ENCODE data around the gene PLEKHM2.
"Not testable (repeated sequence)": the region's sequence is repeated elsewhere in the genome, so short reads cannot be mapped to it uniquely, and the experiment has no call there.

Gene PLEKHM2

DNA sequence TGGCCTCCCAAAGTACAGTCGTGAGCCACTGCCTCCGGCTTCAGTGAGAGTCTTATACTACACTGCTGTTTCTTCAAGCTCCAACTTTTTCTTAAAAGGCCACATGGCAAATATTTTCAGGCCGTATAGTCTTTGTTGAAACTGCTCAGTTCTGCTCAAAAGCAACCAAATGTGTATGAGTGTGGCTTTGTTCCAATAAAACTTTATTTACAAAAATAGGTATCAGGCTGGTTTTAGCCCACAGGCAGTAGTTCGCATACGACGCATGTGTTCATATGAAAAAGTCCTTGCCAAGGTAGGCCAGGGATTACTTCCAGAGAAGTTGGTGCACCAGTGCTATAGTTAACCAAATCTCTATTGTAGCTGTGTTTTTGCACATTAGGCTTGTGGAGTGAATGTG, 6.2 kb downstream of the PLEKHM2 start:
- H3K36me3 Mint-ChIP-seq (ENCODE audit: low read depth): peaks cover 43% of the 10 kb centered on the region
- no peak overlapping the region for H3K27ac Mint-ChIP-seq
- no peak overlapping the region for H3K4me3 Mint-ChIP-seq
- no peak for DNase-seq
- peaks cover 6% of the 10 kb centered on the region for H3K9me3 Mint-ChIP-seq
- H3K4me1 Mint-ChIP-seq: peaks cover 17% of the 10 kb centered on the region
- no peaks in the 10 kb centered on the region for H3K27me3 Mint-ChIP-seq (ENCODE audit: low read depth, poor library complexity)
- TF ChIP-seq, protein P1, sequence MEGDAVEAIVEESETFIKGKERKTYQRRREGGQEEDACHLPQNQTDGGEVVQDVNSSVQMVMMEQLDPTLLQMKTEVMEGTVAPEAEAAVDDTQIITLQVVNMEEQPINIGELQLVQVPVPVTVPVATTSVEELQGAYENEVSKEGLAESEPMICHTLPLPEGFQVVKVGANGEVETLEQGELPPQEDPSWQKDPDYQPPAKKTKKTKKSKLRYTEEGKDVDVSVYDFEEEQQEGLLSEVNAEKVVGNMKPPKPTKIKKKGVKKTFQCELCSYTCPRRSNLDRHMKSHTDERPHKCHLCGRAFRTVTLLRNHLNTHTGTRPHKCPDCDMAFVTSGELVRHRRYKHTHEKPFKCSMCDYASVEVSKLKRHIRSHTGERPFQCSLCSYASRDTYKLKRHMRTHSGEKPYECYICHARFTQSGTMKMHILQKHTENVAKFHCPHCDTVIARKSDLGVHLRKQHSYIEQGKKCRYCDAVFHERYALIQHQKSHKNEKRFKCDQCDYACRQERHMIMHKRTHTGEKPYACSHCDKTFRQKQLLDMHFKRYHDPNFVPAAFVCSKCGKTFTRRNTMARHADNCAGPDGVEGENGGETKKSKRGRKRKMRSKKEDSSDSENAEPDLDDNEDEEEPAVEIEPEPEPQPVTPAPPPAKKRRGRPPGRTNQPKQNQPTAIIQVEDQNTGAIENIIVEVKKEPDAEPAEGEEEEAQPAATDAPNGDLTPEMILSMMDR (IDR thresholded peaks at IDR 0.05): no peak

DNA sequence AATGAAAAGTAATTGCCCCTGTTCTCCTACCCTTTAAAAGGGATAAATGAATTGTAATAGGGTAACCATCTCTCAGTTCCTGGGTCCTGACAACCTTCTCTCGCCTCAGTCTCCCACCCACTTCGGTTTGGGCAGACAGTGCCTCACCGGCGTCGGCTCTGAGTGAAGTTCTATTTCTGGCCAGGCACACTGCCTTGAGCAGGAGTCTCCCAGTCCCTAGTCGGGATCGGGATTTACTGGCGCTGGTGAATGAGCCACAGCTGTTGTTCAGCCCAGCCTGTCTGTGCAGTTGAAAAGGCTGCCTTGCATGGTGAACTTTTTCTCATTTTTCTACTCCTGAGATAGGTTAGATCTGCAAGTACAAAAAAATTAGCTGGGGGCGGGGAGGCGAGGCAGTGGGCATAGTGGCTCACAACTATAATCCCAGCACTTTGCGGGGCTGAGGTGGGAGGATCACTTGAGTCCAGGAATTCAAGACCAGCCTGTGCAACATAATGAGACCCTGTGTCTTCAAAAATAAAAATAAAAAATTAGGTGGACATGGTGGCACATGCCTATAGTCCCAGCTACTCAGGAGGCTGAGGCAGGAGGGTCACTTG, 7.4 kb downstream of the PLEKHM2 start:
- Mint-ChIP-seq H3K36me3 (ENCODE audit: low read depth) (peaks cover 43% of the 10 kb centered on the region), H3K9me3 (peaks cover 6% of the 10 kb centered on the region), H3K4me1 (peaks cover 9% of the 10 kb centered on the region), H3K27ac (peak overlapping the region; percentile 79), H3K27me3 (ENCODE audit: low read depth, poor library complexity) (no peaks in the 10 kb centered on the region), H3K4me3 (no peak overlapping the region)
- TF ChIP-seq, protein P1 (IDR thresholded peaks at IDR 0.05): no peak
- DNase-seq: no peak

DNA sequence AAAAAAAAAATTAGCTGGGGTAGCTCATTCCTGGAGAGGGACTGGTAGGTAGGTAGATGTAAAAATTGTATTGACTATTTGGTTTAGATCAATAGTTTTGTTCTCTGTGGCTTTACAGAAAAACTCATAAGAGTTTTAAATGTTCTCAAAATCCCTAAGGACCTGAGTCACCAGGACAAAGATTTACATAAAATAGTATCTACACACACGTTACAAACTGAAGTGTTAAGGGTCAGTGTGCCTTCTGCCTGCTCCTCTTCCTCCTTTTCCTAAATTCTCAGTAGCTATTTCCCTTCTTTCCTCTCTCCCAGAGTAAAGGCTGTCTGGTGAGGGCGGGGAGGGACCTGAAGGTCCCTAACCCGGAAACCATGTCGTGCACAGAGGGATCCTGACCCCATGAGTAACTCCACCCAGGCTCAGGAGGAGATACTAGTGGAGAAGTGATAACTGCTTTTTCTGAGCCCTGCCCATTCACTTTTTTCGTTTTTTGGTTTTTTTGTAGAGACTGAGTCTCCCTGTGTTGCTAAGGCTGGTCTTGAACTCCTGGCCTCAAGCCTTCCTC, 8.1 kb downstream of the PLEKHM2 start:
- Mint-ChIP-seq H3K4me1 (peaks cover 11% of the 10 kb centered on the region), H3K4me3 (no peak overlapping the region), H3K9me3 (peaks cover 6% of the 10 kb centered on the region), H3K27me3 (ENCODE audit: low read depth, poor library complexity) (no peaks in the 10 kb centered on the region), H3K36me3 (ENCODE audit: low read depth) (peaks cover 43% of the 10 kb centered on the region), H3K27ac (peak overlapping the region; percentile 79)
- TF ChIP-seq, protein P1 (IDR thresholded peaks at IDR 0.05): no peak
- no peak for DNase-seq

DNA sequence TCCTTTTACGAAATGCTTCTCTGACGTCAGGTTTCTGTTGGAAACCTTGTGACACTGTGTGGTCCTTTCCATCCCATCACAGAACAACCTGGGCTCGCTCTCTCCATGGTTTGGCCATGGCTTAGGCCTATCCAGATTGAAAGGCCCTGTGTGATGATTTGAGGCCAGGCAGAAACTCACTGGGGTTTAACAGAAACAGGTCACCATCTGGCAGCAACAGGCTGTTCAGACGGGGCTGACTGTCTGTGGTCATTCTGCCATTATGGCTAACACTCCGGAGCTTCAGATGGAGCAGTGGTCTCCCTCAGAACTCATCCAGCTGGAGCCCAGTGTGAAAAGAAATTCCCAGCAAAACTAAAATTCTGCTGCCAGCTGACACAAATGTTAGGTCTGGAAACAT, 9.3 kb downstream of the PLEKHM2 start:
- Mint-ChIP-seq H3K9me3 (no peaks in the 10 kb centered on the region), H3K27ac (peak overlapping the region; percentile 87), H3K27me3 (ENCODE audit: low read depth, poor library complexity) (no peaks in the 10 kb centered on the region), H3K36me3 (ENCODE audit: low read depth) (peaks cover 32% of the 10 kb centered on the region), H3K4me1 (peaks cover 14% of the 10 kb centered on the region), H3K4me3 (no peak overlapping the region)
- no peak for DNase-seq
- TF ChIP-seq, protein P1 (IDR thresholded peaks at IDR 0.05): no peak

DNA sequence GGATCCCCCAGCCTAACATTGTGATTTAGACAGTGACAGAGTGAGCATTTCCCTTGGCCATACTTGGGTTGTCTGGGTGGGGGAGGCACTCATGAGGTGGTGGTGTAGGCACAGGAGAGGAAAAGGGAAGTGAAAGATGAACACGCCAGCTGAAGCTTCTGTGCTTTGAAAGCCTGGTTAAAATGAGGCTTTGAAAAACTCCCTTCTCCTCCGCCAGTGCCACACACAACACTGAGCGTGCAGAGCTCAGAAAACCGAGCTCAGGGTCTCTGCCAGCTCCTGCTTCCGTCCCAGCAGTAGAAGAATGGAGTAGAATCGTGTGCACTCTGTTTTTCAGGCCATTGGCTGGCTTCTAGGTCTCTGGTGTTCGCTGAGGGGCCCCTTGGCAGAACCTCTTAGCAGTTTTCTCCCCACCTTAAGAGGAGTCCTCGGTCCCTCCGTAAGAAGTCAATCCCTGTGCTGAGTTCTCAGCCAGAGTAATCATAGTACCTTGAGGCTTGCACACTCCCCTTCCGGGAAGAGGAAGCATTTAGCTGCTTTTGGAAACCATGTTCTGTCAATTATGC, 12.9 kb downstream of the PLEKHM2 start:
- peak overlapping the region; percentile 97 for H3K27ac Mint-ChIP-seq
- H3K4me1 Mint-ChIP-seq: peaks cover 18% of the 10 kb centered on the region
- H3K4me3 Mint-ChIP-seq: no peak overlapping the region
- TF ChIP-seq, protein P1 (IDR thresholded peaks at IDR 0.05): no peak
- no peaks in the 10 kb centered on the region for H3K9me3 Mint-ChIP-seq
- peaks cover 31% of the 10 kb centered on the region for H3K36me3 Mint-ChIP-seq (ENCODE audit: low read depth)
- no peak for DNase-seq
- no peaks in the 10 kb centered on the region for H3K27me3 Mint-ChIP-seq (ENCODE audit: low read depth, poor library complexity)

DNA sequence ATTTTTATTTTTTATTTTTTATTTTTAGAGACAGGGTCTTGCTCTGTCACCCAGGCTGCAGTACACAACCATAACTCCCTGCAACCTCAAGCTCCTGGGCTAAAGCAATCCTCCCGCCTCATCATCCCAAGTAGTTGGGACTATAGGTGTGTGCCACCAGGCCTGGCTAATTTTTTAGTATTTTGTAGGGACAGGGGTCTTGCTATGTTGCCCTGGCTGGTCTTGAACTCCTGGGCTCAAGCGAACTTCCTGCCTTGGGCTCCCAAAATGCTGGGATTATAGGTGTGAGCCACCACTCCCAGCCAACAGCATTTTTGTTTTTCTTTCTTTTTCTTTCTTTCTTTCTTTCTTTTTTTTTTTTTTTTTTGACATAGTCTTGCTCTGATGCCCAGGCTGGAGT, 14.1 kb downstream of the PLEKHM2 start:
- no peak for DNase-seq
- H3K27me3 Mint-ChIP-seq (ENCODE audit: low read depth, poor library complexity): no peaks in the 10 kb centered on the region
- no peak overlapping the region for H3K27ac Mint-ChIP-seq
- no peak overlapping the region for H3K4me3 Mint-ChIP-seq
- TF ChIP-seq, protein P1 (IDR thresholded peaks at IDR 0.05): no peak
- peaks cover 32% of the 10 kb centered on the region for H3K36me3 Mint-ChIP-seq (ENCODE audit: low read depth)
- H3K4me1 Mint-ChIP-seq: peaks cover 19% of the 10 kb centered on the region
- no peaks in the 10 kb centered on the region for H3K9me3 Mint-ChIP-seq

DNA sequence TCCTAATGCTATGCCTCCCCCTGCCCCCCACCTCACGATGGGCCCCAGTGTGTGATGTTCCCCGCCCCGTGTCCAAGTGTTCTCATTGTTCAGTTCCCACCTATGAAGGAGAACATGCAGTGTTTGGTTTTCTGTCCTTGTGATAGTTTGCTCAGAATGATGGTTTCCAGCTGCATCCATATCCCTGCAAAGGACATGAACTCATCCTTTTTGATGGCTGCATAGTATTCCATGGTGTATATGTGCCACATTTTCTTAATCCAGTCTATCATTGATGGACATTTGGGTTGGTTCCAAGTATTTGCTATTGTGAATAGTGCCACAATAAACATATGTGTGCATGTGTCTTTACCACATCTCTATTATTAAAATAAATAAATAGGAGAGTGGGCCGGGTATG, 15.2 kb downstream of the PLEKHM2 start:
- not testable (repeated sequence) for H3K9me3 Mint-ChIP-seq; H3K4me3 Mint-ChIP-seq; DNase-seq; H3K27me3 Mint-ChIP-seq (ENCODE audit: low read depth, poor library complexity); H3K27ac Mint-ChIP-seq
- Mint-ChIP-seq H3K4me1 (peaks cover 29% of the 10 kb centered on the region), H3K36me3 (ENCODE audit: low read depth) (peaks cover 31% of the 10 kb centered on the region)
